Hepatocyte (in vitro differentiated cells): ENCODE results near the gene JMJD4. TPM values are rescaled to one million over a fixed set of nuclear protein-coding genes. Genes with fewer than 3 reads are reported as not detected.

Experiments
- DNase-seq: peaks from one replicate; pipeline ENCODE4 v3.0.0-alpha.2; 2016; ENCODE audit warnings: low spot score
- H2AFZ ChIP-seq: fragments of 200-600 bp; sonication (generic); 2 replicates; pipeline ENCODE4 v1.6.0; 2016; ENCODE audit warnings: antibody characterized with exemption, mild to moderate bottlenecking
- H3K27ac ChIP-seq: fragments of 200-600 bp; sonication (generic); 2 replicates; pipeline ENCODE4 v1.5.1; 2016; ENCODE audit warnings: mild to moderate bottlenecking
- H3K27me3 ChIP-seq: fragments of 200-600 bp; sonication (generic); 2 replicates; pipeline ENCODE4 v1.6.1; 2016
- H3K36me3 ChIP-seq: fragments of 200-600 bp; sonication (generic); replicated peaks from 2 replicates; pipeline ENCODE4 v1.5.1; 2016; ENCODE audit warnings: low read depth; ENCODE audit not compliant: insufficient read depth
- H3K4me1 ChIP-seq: fragments of 200-600 bp; sonication (generic); 2 replicates; pipeline ENCODE4 v1.5.1; 2016; ENCODE audit warnings: mild to moderate bottlenecking, moderate library complexity; ENCODE audit not compliant: insufficient read depth
- H3K4me2 ChIP-seq: fragments of 200-600 bp; sonication (generic); 2 replicates; pipeline ENCODE4 v1.6.0; 2016
- H3K4me3 ChIP-seq: fragments of 200-600 bp; sonication (generic); 2 replicates; pipeline ENCODE4 v1.5.1; 2016; ENCODE audit warnings: mild to moderate bottlenecking
- H3K79me2 ChIP-seq: fragments of 200-600 bp; sonication (generic); 2 replicates; pipeline ENCODE4 v1.6.0; 2017; ENCODE audit warnings: mild to moderate bottlenecking
- H3K9me2 ChIP-seq: fragments of 200-600 bp; sonication (generic); replicated peaks from 2 replicates; pipeline ENCODE4 v1.6.0; 2017; ENCODE audit warnings: mild to moderate bottlenecking; ENCODE audit not compliant: insufficient read depth
- H3K9me3 ChIP-seq: fragments of 200-600 bp; sonication (generic); 2 replicates; pipeline ENCODE4 v1.5.1; 2016; ENCODE audit warnings: low read depth, mild to moderate bottlenecking
- H4K20me1 ChIP-seq: fragments of 200-600 bp; sonication (generic); 2 replicates; pipeline ENCODE4 v1.6.0; 2016; ENCODE audit warnings: mild to moderate bottlenecking; ENCODE audit not compliant: insufficient read depth, poor library complexity, severe bottlenecking
- EZH2 ChIP-seq: fragments of 200-600 bp; sonication (generic); IDR thresholded peaks from 2 replicates; pipeline ENCODE4 v1.6.1; 2016; ENCODE audit warnings: antibody characterized with exemption, mild to moderate bottlenecking, borderline replicate concordance
- EZH2phosphoT487 ChIP-seq: fragments of 200-600 bp; sonication (generic); IDR thresholded peaks from one replicate; pipeline ENCODE4 v1.6.1; 2018; ENCODE audit warnings: antibody characterized with exemption, mild to moderate bottlenecking, low read depth, moderate library complexity; ENCODE audit not compliant: unreplicated experiment, severe bottlenecking
- WGBS: methylation state at CpG from one replicate; pipeline ENCODE4 v1.1.6; 2016; ENCODE audit warnings: low lambda C conversion rate; ENCODE audit errors: missing lambda C conversion rate; 5-methylcytosine and 5-hydroxymethylcytosine counted together
- polyA plus RNA-seq: library from polyadenylated mRNA; unstranded; fragments of >200 nt; fragmentation: Nextera tagmentation; extraction: Ambion mirVana; gene quantifications from 2 replicates; pipeline ENCODE4 v1.2.1, GENCODE V29; 2016
- total RNA-seq: library from RNA; depleted of rRNA; stranded (reverse); fragments of >200 nt; gene quantifications from 2 replicates; pipeline ENCODE4 v1.2.3, GENCODE V29; 2014
- TF ChIP-seq, protein P1 (sequence below): fragments of 200-600 bp; sonication (generic); IDR thresholded peaks from 2 replicates; pipeline ENCODE4 v1.5.1; 2016; ENCODE audit warnings: antibody characterized with exemption, mild to moderate bottlenecking; ENCODE audit not compliant: poor library complexity

Gene JMJD4
- total and polyA plus RNA-seq, 2 experiments from 2014 or later: 21.3 to 31.2 TPM

DNA sequence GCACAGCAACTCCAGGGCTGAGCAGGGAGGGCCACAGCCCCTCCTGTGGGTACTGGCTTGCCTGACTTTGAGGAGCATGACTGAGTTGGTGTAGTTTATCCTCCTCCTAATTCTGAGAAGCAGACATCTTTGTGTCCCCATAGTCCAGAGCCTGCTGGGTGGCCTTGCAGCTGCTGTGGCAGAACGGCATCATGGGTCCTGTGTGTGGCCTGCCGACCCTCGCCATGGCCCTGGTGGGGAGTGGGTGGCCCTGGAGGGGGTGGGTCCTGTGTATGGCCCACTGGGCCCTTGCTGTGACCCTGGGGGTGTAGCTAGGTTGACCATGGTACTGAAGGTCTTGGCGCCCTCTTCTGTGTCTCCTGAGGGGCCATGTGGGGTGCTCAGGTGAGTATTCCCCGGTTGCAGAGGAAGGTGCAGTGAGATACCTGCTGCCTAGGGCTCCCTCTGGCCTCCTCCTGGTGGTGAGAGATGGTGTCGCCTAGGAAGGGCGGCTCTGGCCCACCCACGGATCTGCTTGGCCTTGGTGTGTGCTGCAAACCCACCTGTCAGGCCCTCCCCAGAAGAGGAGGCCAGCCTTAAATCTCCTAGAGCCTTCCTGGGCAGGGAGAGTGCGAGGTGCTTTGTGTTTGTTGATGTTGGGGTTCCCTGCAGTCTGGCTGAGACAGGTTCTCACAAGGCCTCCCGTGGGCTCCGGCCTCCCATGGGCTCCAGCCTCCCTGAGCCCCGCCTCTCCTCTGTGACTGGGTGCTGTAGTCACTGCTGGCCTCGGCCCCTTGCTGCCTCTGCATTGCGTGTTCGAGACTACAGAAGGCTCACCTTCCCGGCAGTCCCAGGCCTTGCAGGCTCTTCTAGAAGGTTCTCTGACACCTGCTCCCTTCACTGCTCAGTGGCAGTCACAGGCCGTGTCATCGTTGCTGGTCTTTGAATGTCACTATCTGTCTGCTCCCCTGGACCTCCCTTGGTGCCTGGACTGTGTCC lies 7.9 kb upstream of the JMJD4 start:
- WGBS: 98% methylated on average over 18 of the region's 18 CpGs
- H3K79me2 ChIP-seq: peaks cover 72% of the 10 kb centered on the region

DNA sequence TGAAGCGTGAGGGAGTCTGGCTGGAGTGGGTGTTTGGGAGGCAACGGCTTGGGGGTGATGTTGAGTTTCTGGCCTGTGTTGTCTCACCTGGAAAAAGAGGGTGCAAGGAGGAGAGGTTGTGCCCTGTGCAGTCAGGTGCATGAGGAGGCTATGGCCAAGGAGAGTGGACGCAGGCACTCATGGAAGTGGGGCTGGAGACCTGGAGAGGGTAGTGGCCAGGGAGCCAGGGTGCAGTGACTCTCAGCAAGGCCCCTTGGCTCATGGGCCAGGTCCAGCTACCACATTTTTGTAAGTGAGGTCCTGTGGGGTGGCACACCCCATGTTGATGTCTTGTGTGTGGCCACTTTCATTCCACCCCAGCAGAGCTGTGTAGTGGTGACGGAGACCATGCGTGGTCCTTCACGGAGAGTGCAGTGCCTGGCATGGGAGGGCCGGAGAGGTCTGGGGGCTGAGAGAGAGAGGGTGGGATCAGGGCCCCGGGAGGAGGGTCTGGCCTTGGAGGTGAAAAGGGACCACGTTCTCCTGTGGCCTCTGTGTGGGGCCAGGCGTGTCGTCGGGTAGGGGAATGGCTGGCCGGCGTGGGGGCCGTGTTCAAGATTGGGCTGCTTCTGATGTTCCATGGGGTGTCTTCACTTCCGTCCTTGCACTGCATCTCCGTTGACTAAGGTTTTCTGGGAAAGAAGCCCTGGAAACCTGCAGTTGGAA lies 6.2 kb upstream of the JMJD4 start:
- Histone ChIP-seq H3K4me1 (no peaks in the 10 kb centered on the region), H2AFZ (no peak overlapping the region), H3K79me2 (peaks cover 83% of the 10 kb centered on the region), H3K4me3 (no peak overlapping the region), H3K27ac (no peak overlapping the region), H3K9me3 (no peaks in the 10 kb centered on the region), H4K20me1 (peaks cover 10% of the 10 kb centered on the region), H3K4me2 (no peak overlapping the region), H3K36me3 (no peaks in the 10 kb centered on the region), H3K27me3 (no peaks in the 10 kb centered on the region), H3K9me2 (no peaks in the 10 kb centered on the region)
- no peak for TF ChIP-seq EZH2phosphoT487
- TF ChIP-seq, protein P1, sequence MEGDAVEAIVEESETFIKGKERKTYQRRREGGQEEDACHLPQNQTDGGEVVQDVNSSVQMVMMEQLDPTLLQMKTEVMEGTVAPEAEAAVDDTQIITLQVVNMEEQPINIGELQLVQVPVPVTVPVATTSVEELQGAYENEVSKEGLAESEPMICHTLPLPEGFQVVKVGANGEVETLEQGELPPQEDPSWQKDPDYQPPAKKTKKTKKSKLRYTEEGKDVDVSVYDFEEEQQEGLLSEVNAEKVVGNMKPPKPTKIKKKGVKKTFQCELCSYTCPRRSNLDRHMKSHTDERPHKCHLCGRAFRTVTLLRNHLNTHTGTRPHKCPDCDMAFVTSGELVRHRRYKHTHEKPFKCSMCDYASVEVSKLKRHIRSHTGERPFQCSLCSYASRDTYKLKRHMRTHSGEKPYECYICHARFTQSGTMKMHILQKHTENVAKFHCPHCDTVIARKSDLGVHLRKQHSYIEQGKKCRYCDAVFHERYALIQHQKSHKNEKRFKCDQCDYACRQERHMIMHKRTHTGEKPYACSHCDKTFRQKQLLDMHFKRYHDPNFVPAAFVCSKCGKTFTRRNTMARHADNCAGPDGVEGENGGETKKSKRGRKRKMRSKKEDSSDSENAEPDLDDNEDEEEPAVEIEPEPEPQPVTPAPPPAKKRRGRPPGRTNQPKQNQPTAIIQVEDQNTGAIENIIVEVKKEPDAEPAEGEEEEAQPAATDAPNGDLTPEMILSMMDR: no peak
- no peak for TF ChIP-seq EZH2
- no peak for DNase-seq
- 98% methylated on average over 11 of the region's 17 CpGs for WGBS

More for the DNA sequence above, 7.9 kb upstream of the JMJD4 start:
- Histone ChIP-seq H3K9me2 (no peaks in the 10 kb centered on the region), H3K4me1 (no peaks in the 10 kb centered on the region), H3K4me2 (no peak overlapping the region), H3K36me3 (no peaks in the 10 kb centered on the region), H3K27ac (no peak overlapping the region), H3K9me3 (no peaks in the 10 kb centered on the region), H3K4me3 (no peak overlapping the region), H4K20me1 (peaks cover 13% of the 10 kb centered on the region), H3K27me3 (no peaks in the 10 kb centered on the region), H2AFZ (no peak overlapping the region)
- no peak for TF ChIP-seq EZH2
- TF ChIP-seq, protein P1: no peak
- no peak for TF ChIP-seq EZH2phosphoT487
- DNase-seq: no peak

GRCh38 chr1:227740401-227740960 lies 5.4 kb upstream of the JMJD4 start:
- no peaks in the 10 kb centered on the region for H3K9me3 ChIP-seq
- H3K27ac ChIP-seq: no peak overlapping the region
- no peak for DNase-seq
- no peaks in the 10 kb centered on the region for H3K36me3 ChIP-seq
- H3K79me2 ChIP-seq: peaks cover 85% of the 10 kb centered on the region
- no peaks in the 10 kb centered on the region for H3K4me1 ChIP-seq
- no peaks in the 10 kb centered on the region for H3K9me2 ChIP-seq
- peaks cover 10% of the 10 kb centered on the region for H4K20me1 ChIP-seq
- H2AFZ ChIP-seq: no peak overlapping the region
- no peak overlapping the region for H3K4me3 ChIP-seq
- 94% methylated on average over 3 of the region's 3 CpGs for WGBS
- no peak for TF ChIP-seq EZH2
- no peaks in the 10 kb centered on the region for H3K27me3 ChIP-seq
- no peak overlapping the region for H3K4me2 ChIP-seq
